GM12872 (cell line): ENCODE data around the gene MAP2K5.

Experiments
- CTCF ChIP-seq: IDR thresholded peaks from 3 replicates; pipeline ENCODE4 v1.5.1; 2011; ENCODE audit warnings: low read depth, mild to moderate bottlenecking, low read length, moderate library complexity; ENCODE audit not compliant: insufficient read depth

The MAP2K5 gene

GRCh38 chr15:67744331-67745072 is 202.0 kb downstream of the MAP2K5 start:
- TF ChIP-seq CTCF, result no peak

- TF ChIP-seq CTCF, result no peak
Observed at GRCh38 chr15:67745073-67746006, 202.8 kb downstream of the MAP2K5 start.

DNA sequence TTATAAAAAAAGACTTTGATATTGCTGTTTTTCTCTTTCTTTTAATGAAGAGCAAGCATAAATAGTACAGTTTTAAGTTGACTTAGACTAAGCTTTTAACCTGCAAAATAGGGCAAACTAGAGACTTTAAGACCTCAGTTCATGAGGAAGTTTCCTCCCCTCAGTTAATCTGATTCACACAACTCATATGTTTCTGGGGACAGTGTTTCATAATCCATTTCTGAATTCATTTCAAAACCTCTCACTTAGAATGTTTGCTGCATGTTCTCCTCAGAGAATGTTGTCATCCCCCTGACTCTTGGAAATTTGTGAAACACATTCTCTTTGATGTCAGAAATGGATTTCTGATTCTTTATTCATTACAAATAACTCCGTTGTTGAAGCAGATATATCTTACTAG is 203.5 kb downstream of the MAP2K5 start:
- no peak for TF ChIP-seq CTCF

DNA sequence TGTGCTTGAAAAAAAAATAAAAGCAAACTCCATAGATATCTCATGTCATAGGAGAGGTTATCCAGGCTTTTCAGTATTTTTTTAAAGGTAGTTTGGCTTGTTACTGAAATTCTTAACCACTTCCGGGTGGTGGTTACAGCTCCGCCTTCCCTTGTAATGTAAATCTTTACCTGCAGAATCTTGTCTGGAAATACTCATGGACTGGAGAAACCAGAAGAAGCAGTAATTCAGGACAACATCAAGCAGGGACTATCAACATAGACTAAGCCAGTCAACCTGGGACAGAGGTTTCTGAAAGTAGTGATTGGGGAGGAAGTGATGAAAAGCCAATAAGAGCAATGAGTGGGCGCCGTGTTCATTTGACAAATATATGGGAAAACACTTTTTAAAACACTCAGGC is 203.9 kb downstream of the MAP2K5 start:
- TF ChIP-seq CTCF, result no peak

DNA sequence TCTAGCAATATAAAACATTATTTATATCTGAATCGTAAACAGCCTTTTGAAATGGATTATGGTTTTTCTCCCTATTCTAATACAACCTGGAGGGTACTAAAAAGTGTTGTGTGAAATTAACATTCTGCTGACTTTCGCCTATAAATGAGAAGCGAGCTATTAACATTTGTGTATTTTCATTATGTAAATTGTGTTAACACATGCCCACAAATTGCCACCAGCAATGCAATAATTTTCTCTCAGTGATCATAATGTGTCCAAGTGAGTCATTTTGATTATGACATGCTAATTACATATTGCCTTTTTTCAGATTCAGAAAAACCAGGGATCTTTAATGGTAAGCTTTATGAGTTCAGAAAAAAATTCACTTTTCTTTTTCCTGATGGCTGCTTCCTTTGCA is 205.4 kb downstream of the MAP2K5 start:
- no peak for TF ChIP-seq CTCF

- no peak for TF ChIP-seq CTCF
Observed at GRCh38 chr15:67750371-67750770, 207.9 kb downstream of the MAP2K5 start.

DNA sequence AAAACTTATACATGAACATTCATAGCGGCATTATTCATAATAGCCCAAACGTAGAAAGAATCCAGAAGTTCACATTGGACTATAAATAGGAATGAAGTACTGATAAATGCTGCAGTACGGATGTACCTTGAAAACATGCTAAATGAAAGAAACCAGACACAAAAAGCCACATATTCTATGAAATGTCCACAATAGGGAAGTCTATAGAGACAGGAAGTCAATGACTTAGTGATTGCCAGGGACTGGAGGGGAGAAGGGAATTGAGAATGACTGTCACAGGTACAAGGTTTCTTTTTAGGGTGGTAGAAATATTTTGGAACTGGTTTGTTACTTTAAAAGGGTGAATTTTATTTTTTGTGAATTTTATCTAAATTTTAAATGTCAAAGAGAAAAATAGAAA is 211.4 kb downstream of the MAP2K5 start:
- TF ChIP-seq CTCF, result no peak
